HepG2 (cell line): Measurements from ENCODE around the gene KCTD15. TPM values are rescaled to one million over a fixed set of nuclear protein-coding genes. Genes with fewer than 3 reads are reported as not detected.
A peak's percentile ranks its signal among the peaks of the same experiment; 100 is the strongest.

Source experiments
- ATAC-seq: fragments of 200-7000 bp; cut with Tn5 transposase; 3 replicates; pipeline ENCODE4 v1.9.1; 2020; ENCODE audit warnings: mild to moderate bottlenecking, moderate library complexity
- BruUV-seq: library from RNA; stranded (reverse); fragments of 400-500 nt; replicated peaks from 2 replicates; lab custom pipeline; 2021; lab: Mats Ljungman, UMichigan
- CTCF ChIA-PET: fragments of 300-600 bp; formaldehyde crosslinking; extraction: SDS; loops from one replicate; lab custom pipeline; 2021; ENCODE audit warnings: low total read pairs, inconsistent platforms, low intra/inter-chr PET ratio; lab: Yijun Ruan, JAX
- POLR2A ChIA-PET: fragments of 350-600 bp; sonication (Branson Sonifier 250); formaldehyde crosslinking; loops from one replicate; lab custom pipeline; 2020; ENCODE audit warnings: antibody characterized with exemption, inconsistent platforms; lab: Yijun Ruan, JAX
- DNase-seq: peaks from one replicate; pipeline ENCODE4 v3.0.0-alpha.2; 2015; ENCODE audit warnings: low spot score
- FAIRE-seq: peaks from 3 replicates; lab custom pipeline; 2011; peaks lifted over from hg19 to GRCh38; lab: Jason Lieb, UNC
- H2AFZ ChIP-seq: one replicate; pipeline ENCODE4 v1.6.1; 2011; ENCODE audit warnings: low read length, inconsistent platforms
- H3K27ac ChIP-seq: fragments of 300-600 bp; 3 replicates; pipeline ENCODE4 v1.8.0; 2011; ENCODE audit warnings: mixed run types, mild to moderate bottlenecking, mixed read lengths, low read length, inconsistent platforms; ENCODE audit not compliant: insufficient read depth; ENCODE audit errors: extremely low read length
- H3K27me3 ChIP-seq, 2 experiments: fragments of 200-600 bp in 1 of 2; 2 replicates in 1 of 2; 3 replicates in 1 of 2; pipeline versions ENCODE4 v1.6.0 to v1.8.0; 2011; ENCODE audit warnings: low read length in 2 of 2, mild to moderate bottlenecking in 2 of 2, moderate library complexity in 2 of 2, inconsistent platforms in 1 of 2; ENCODE audit not compliant: insufficient read depth in 2 of 2, control insufficient read depth in 1 of 2
- H3K36me3 ChIP-seq, 2 experiments: fragments of 200-600 bp in 1 of 2; replicated peaks in 1 of 2; 2 replicates in 1 of 2; 3 replicates in 1 of 2; pipeline versions ENCODE4 v1.5.1 to v1.8.0; 2011; ENCODE audit warnings: low read length in 2 of 2, inconsistent platforms in 1 of 2; ENCODE audit not compliant: insufficient read depth in 2 of 2, control insufficient read depth in 1 of 2
- H3K4me1 ChIP-seq: 2 replicates; pipeline ENCODE4 v1.5.1; 2012; ENCODE audit warnings: low read length, inconsistent platforms; ENCODE audit not compliant: insufficient read depth
- H3K4me2 ChIP-seq: 2 replicates; pipeline ENCODE4 v1.6.0; 2011; ENCODE audit warnings: low read depth, low read length, inconsistent platforms
- H3K4me3 ChIP-seq, 3 experiments: fragments of 200-600 bp in 1 of 3; sonication (generic), shearing (Covaris generic) in 1 of 3; replicated peaks in 1 of 3; 2 replicates each; pipeline ENCODE4 v1.5.1; 2011 to 2016; ENCODE audit warnings: low read length in 3 of 3, inconsistent platforms in 2 of 3, low read depth in 2 of 3, mild to moderate bottlenecking in 2 of 3, control low read depth in 1 of 3, mixed read lengths in 1 of 3; ENCODE audit not compliant: insufficient read depth in 1 of 3
- H3K79me2 ChIP-seq: one replicate; pipeline ENCODE4 v1.6.1; 2011; ENCODE audit warnings: low read length, inconsistent platforms; ENCODE audit not compliant: insufficient read depth
- H3K9ac ChIP-seq: 2 replicates; pipeline ENCODE4 v1.6.0; 2011; ENCODE audit warnings: mild to moderate bottlenecking, low read depth, low read length, inconsistent platforms; ENCODE audit not compliant: insufficient read depth
- H3K9me3 ChIP-seq: 2 replicates; pipeline ENCODE4 v1.5.1; 2012; ENCODE audit warnings: mild to moderate bottlenecking, low read length
- H4K20me1 ChIP-seq: 2 replicates; pipeline ENCODE4 v1.6.0; 2011; ENCODE audit warnings: inconsistent platforms, mild to moderate bottlenecking, low read length, moderate library complexity; ENCODE audit not compliant: insufficient read depth
- ARHGAP35 ChIP-seq: sonication (generic); formaldehyde crosslinking; IDR thresholded peaks from 2 replicates; pipeline ENCODE4 v1.9.0; 2022; ENCODE audit warnings: mild to moderate bottlenecking, inconsistent platforms, moderate library complexity, missing genetic modification reagents, borderline replicate concordance
- DPF2 ChIP-seq: sonication (generic); formaldehyde crosslinking; IDR thresholded peaks from 2 replicates; pipeline ENCODE4 v1.4.0; 2020; ENCODE audit warnings: mild to moderate bottlenecking, low read depth, missing genetic modification reagents, borderline replicate concordance
- ELF1 ChIP-seq: sonication (generic); formaldehyde crosslinking; IDR thresholded peaks from 2 replicates; pipeline ENCODE4 v1.4.0; 2020; ENCODE audit warnings: missing genetic modification reagents
- ESRRA ChIP-seq: sonication (generic); formaldehyde crosslinking; IDR thresholded peaks from 2 replicates; pipeline ENCODE4 v1.5.1; 2020; ENCODE audit warnings: mild to moderate bottlenecking, low read depth, missing genetic modification reagents
- FOSL2 ChIP-seq: sonication (generic); formaldehyde crosslinking; IDR thresholded peaks from 2 replicates; pipeline ENCODE4 v1.4.0; 2020; ENCODE audit warnings: missing genetic modification reagents
- FOXM1 ChIP-seq: sonication (generic); formaldehyde crosslinking; IDR thresholded peaks from 2 replicates; pipeline ENCODE4 v1.5.0; 2020; ENCODE audit warnings: missing genetic modification reagents
- GABPB1 ChIP-seq: IDR thresholded peaks from 2 replicates; pipeline ENCODE4 v1.6.1; 2016; ENCODE audit warnings: mild to moderate bottlenecking, missing genetic modification reagents, moderate library complexity, missing compliant biosample characterization
- GTF3A ChIP-seq: sonication (generic); formaldehyde crosslinking; conservative IDR thresholded peaks from 2 replicates; pipeline ENCODE4 v1.4.0; 2020; ENCODE audit warnings: mild to moderate bottlenecking, missing genetic modification reagents
- KDM1A ChIP-seq: IDR thresholded peaks from 2 replicates; pipeline ENCODE4 v1.6.1; 2016; ENCODE audit warnings: missing compliant biosample characterization
- MTA1 ChIP-seq: sonication (generic); formaldehyde crosslinking; IDR thresholded peaks from 2 replicates; pipeline ENCODE4 v1.4.0; 2020; ENCODE audit warnings: missing genetic modification reagents, mild to moderate bottlenecking, borderline replicate concordance
- NR1H2 ChIP-seq: sonication (generic); formaldehyde crosslinking; IDR thresholded peaks from 2 replicates; pipeline ENCODE4 v1.8.1; 2022; ENCODE audit warnings: low read depth, missing genetic modification reagents, borderline replicate concordance
- PHF21A ChIP-seq: sonication (generic); formaldehyde crosslinking; IDR thresholded peaks from 2 replicates; pipeline ENCODE4 v1.5.0; 2020; ENCODE audit warnings: mild to moderate bottlenecking, missing genetic modification reagents
- SNRNP70 ChIP-seq: fragments of 200-400 bp; formaldehyde crosslinking; IDR thresholded peaks from 2 replicates; pipeline ENCODE4 v1.6.1; 2017; ENCODE audit warnings: mild to moderate bottlenecking, low read depth, low read length, moderate library complexity
- TRIM22 ChIP-seq: fragments of 450-650 bp; IDR thresholded peaks from 2 replicates; pipeline ENCODE4 v1.6.1; 2017
- ZFP36 ChIP-seq: fragments of 150-350 bp; IDR thresholded peaks from 2 replicates; pipeline ENCODE4 v1.6.1; 2018; ENCODE audit warnings: borderline replicate concordance, low read length, low read depth; ENCODE audit not compliant: partially characterized antibody
- ZNF136 ChIP-seq: sonication (generic); formaldehyde crosslinking; IDR thresholded peaks from 2 replicates; pipeline ENCODE4 v1.8.1; 2022; ENCODE audit warnings: low read depth, mild to moderate bottlenecking, moderate library complexity, missing genetic modification reagents
- ZNF781 ChIP-seq: sonication (generic); formaldehyde crosslinking; IDR thresholded peaks from 2 replicates; pipeline ENCODE4 v1.5.1; 2020; ENCODE audit warnings: borderline replicate concordance, mild to moderate bottlenecking, missing genetic modification reagents; ENCODE audit errors: not compliant biosample characterization
- ZNF788 ChIP-seq: sonication (generic); formaldehyde crosslinking; IDR thresholded peaks from 2 replicates; pipeline ENCODE4 v1.5.0; 2020; ENCODE audit warnings: mild to moderate bottlenecking, missing genetic modification reagents, borderline replicate concordance
- WGBS: methylation state at CpG from one replicate; pipeline ENCODE4 v1.1.6; 2017; ENCODE audit warnings: low lambda C conversion rate; 5-methylcytosine and 5-hydroxymethylcytosine counted together
- in situ Hi-C: cut with HindIII; loops from 2 replicates; pipeline ENCODE4 v1.10.0; 2017; ENCODE audit warnings: low pct_unique_long_range_greater_than_20kb; ENCODE audit not compliant: extremely low pct_ligation_motif_present
- intact Hi-C: fragments of 100-400 bp; cut with micrococcal nuclease; formaldehyde crosslinking; loops from one replicate; pipeline ENCODE4 v1.10.0; 2022; ENCODE audit not compliant: unreplicated experiment
- polyA plus RNA-seq, 8 experiments: library from polyadenylated mRNA; depleted of rRNA in 3 of 8; stranded (reverse) in 7 of 8; unstranded in 1 of 8; fragments of >200 nt; fragmentation: Illumina TruSeq in 4 of 8; extraction: Trizol in 4 of 8; gene quantifications; 2 replicates each; pipeline versions ENCODE4 v1.2.1 to v1.2.3, GENCODE V29; 2011 to 2016; ENCODE audit warnings: low read depth in 4 of 8, missing spikeins in 1 of 8, mixed read lengths in 1 of 8; ENCODE audit not compliant: insufficient read depth in 1 of 8
- total RNA-seq, 5 experiments: library from RNA; depleted of rRNA; stranded (reverse); fragments of >200 nt; fragmentation: Illumina TruSeq; extraction: Trizol; gene quantifications; 2 replicates each; pipeline ENCODE4 v1.2.3, GENCODE V29; 2016; ENCODE audit warnings: low read depth in 1 of 5
- TF ChIP-seq, protein P1 (sequence below): IDR thresholded peaks from 2 replicates; pipeline ENCODE4 v1.6.1; 2016
- TF ChIP-seq, protein P2 (sequence below): sonication (generic); formaldehyde crosslinking; IDR thresholded peaks from 2 replicates; pipeline ENCODE4 v1.4.0; 2020; ENCODE audit warnings: missing genetic modification reagents

KCTD15 gene
- total and polyA plus RNA-seq, 2 of the 13 experiments (the other 11 are each of a cell fraction or from before 2014, with no cell fraction given): 13.2 to 16.7 TPM

DNA sequence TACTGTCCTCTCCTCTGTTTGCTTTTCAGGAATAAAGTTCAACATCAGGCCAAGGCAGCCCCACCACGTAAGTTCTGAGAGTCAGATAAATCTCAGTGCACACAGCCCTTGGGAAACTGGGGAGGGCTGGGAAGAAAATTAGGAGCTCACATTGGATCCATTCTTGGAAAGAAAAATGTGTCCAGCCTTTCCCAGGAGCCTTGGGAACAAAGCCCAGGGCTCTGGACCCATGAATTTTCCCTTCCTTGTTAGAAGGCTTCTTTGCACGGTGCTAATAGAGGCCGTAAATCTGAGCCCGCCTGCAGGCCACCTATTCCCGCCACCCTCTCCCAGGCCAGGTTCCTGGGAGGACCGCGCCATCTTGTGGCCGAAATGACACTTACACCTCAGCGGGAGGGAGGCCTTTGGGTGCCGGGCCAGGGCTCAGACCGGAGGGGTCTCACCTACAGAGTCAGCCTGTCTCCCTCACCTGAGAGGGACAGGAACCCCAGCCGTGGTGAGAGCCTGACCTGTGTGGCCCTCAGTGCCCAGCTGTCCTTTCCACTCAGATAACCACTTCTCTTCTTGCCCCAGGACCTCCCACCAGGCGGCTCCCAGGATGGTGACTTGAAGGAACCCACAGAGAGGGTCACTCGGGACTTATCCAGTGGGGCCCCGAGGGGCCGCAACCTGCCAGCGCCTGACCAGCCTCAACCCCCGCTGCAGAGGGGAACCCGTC lies 25.1 kb upstream of the KCTD15 start:
- no peak overlapping the region for H3K27ac ChIP-seq
- H3K4me3 ChIP-seq: no peak overlapping the region
- no peaks in the 10 kb centered on the region for H3K4me1 ChIP-seq
- FAIRE-seq (no peak), ATAC-seq (peak; percentile 89), DNase-seq (peak; percentile 50)
- H4K20me1 ChIP-seq: peaks cover 7% of the 10 kb centered on the region; the same call in 1 of the 2 replicates
- no peak overlapping the region for H3K4me2 ChIP-seq
- POLR2A ChIA-PET: no interaction called here
- 0% methylated on average over 3 of the region's 19 CpGs for WGBS
- intact Hi-C loops (loop anchor here (1.0 kb wide), 1 partner anchor 341 kb away; no protein-coding TSS in a partner anchor), in situ Hi-C loops (loop anchor here (5.0 kb wide), 3 partner anchors 49 to 534 kb away; no protein-coding TSS in a partner anchor)
- no peaks in the 10 kb centered on the region for H3K36me3 ChIP-seq
- no peaks in the 10 kb centered on the region for H3K79me2 ChIP-seq
- no peak overlapping the region for H3K9ac ChIP-seq
- peaks cover 1 to 5% of the 10 kb centered on the region in 2 experiments; a peak in 2 of 5 replicates for H3K27me3 ChIP-seq
- no peaks in the 10 kb centered on the region for H3K9me3 ChIP-seq
- H2AFZ ChIP-seq: no peak overlapping the region
- CTCF ChIA-PET: interaction anchor here (1.1 to 2.9 kb wide), 3 partner anchors 341 to 537 kb away, joined by 3 to 21 read pairs (median 11); no protein-coding TSS in a partner anchor
- BruUV-seq: no TSS peak
- TF ChIP-seq TRIM22: no peak
- TF ChIP-seq MTA1 (CRISPR knock-in tag): no peak
- no peak for TF ChIP-seq FOXM1 (CRISPR knock-in tag)
- TF ChIP-seq DPF2 (CRISPR knock-in tag): no peak
- no peak for TF ChIP-seq GTF3A (CRISPR knock-in tag)
- TF ChIP-seq ZFP36: no peak
- TF ChIP-seq ZNF136 (CRISPR knock-in tag): no peak
- TF ChIP-seq ZNF788 (CRISPR knock-in tag): no peak
- 0 out of 2 replicates have a peak, but pooled peaks have one; percentile 8 for TF ChIP-seq FOSL2 (CRISPR knock-in tag)
- no peak for TF ChIP-seq SNRNP70
- peak; percentile 35; the same call in 1 of the 2 replicates for TF ChIP-seq PHF21A (CRISPR knock-in tag)
- no peak for TF ChIP-seq GABPB1
- TF ChIP-seq ARHGAP35 (CRISPR knock-in tag): no peak
- no peak for TF ChIP-seq NR1H2 (CRISPR knock-in tag)
- TF ChIP-seq ELF1 (CRISPR knock-in tag): no peak
- TF ChIP-seq KDM1A (CRISPR knock-in tag): no peak
- TF ChIP-seq, protein P1, sequence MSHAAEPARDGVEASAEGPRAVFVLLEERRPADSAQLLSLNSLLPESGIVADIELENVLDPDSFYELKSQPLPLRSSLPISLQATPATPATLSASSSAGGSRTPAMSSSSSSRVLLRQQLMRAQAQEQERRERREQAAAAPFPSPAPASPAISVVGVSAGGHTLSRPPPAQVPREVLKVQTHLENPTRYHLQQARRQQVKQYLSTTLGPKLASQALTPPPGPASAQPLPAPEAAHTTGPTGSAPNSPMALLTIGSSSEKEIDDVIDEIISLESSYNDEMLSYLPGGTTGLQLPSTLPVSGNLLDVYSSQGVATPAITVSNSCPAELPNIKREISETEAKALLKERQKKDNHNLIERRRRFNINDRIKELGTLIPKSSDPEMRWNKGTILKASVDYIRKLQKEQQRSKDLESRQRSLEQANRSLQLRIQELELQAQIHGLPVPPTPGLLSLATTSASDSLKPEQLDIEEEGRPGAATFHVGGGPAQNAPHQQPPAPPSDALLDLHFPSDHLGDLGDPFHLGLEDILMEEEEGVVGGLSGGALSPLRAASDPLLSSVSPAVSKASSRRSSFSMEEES: no peak
- no peak for TF ChIP-seq ZNF781 (CRISPR knock-in tag)
- TF ChIP-seq ESRRA: no peak
- TF ChIP-seq, protein P2, sequence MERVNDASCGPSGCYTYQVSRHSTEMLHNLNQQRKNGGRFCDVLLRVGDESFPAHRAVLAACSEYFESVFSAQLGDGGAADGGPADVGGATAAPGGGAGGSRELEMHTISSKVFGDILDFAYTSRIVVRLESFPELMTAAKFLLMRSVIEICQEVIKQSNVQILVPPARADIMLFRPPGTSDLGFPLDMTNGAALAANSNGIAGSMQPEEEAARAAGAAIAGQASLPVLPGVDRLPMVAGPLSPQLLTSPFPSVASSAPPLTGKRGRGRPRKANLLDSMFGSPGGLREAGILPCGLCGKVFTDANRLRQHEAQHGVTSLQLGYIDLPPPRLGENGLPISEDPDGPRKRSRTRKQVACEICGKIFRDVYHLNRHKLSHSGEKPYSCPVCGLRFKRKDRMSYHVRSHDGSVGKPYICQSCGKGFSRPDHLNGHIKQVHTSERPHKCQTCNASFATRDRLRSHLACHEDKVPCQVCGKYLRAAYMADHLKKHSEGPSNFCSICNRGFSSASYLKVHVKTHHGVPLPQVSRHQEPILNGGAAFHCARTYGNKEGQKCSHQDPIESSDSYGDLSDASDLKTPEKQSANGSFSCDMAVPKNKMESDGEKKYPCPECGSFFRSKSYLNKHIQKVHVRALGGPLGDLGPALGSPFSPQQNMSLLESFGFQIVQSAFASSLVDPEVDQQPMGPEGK: peak; percentile 30; the same call in 1 of the 2 replicates
